ENCODE results near the gene MRPS27. TPM values are rescaled to one million over a fixed set of nuclear protein-coding genes. Genes with fewer than 3 reads are reported as not detected.

Gene MRPS27
- 119 and 127 TPM in 2 replicates for total RNA-seq (2014; rRNA removed; shearing (Covaris generic))

- peaks cover 2% of the 10 kb centered on the region for H3K36me3 ChIP-seq (replicated peaks; ENCODE audit: control insufficient read depth, insufficient read depth, low read length)
- peak within 1 kb of the TSS; percentile 90 for H3K4me3 ChIP-seq (ENCODE audit: insufficient read depth, low read depth, low read length)
- H3K27me3 ChIP-seq (ENCODE audit: control insufficient read depth, insufficient read depth, low read length) = no peaks in the 10 kb centered on the region
- peak; percentile 95 for DNase-seq
Observed at GRCh38 chr5:72319976-72320752, at the start of gene MRPS27, which contains the start of gene PTCD2. MRPS27 (minus strand) TSS chr5:72320240; CDS start chr5:72320221, 19 bp downstream. PTCD2 (plus strand) TSS chr5:72320373; CDS start chr5:72320383, 10 bp downstream.

GRCh38 chr5:72369711-72370110 lies 49.7 kb upstream of the MRPS27 start:
- no peaks in the 10 kb centered on the region for H3K27me3 ChIP-seq (ENCODE audit: control insufficient read depth, insufficient read depth, low read length)
- no peaks in the 10 kb centered on the region for H3K36me3 ChIP-seq (replicated peaks; ENCODE audit: control insufficient read depth, insufficient read depth, low read length)
- H3K4me3 ChIP-seq (ENCODE audit: insufficient read depth, low read depth, low read length) = no peak overlapping the region
- no peak for DNase-seq

DNA sequence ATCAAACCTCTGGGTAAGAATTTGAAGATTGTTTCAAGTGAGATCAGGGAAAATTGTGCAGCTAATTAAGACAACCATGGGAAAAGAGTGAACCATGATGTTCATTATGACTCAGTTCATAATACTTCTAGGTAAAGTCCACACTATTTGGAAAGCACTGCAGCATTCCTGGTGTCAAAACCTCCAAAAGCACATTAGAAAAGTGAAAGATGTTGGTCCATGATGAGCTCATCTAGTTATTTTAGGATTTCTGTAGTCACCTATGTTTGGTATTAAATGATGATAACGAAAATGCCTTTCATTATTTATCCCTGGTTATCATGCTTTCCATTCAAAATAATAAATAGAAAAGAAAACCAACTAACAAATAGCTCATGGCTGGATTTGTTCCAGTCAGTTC lies 49.3 kb upstream of the MRPS27 start:
- H3K27me3 ChIP-seq (ENCODE audit: control insufficient read depth, insufficient read depth, low read length) = no peaks in the 10 kb centered on the region
- no peaks in the 10 kb centered on the region for H3K36me3 ChIP-seq (replicated peaks; ENCODE audit: control insufficient read depth, insufficient read depth, low read length)
- no peak overlapping the region for H3K4me3 ChIP-seq (ENCODE audit: insufficient read depth, low read depth, low read length)
- no peak for DNase-seq

GRCh38 chr5:72368271-72368670 lies 48.2 kb upstream of the MRPS27 start:
- no peak for DNase-seq
- no peaks in the 10 kb centered on the region for H3K27me3 ChIP-seq (ENCODE audit: control insufficient read depth, insufficient read depth, low read length)
- H3K36me3 ChIP-seq (replicated peaks; ENCODE audit: control insufficient read depth, insufficient read depth, low read length) = no peaks in the 10 kb centered on the region
- no peak overlapping the region for H3K4me3 ChIP-seq (ENCODE audit: insufficient read depth, low read depth, low read length)

- Histone ChIP-seq H3K27me3 (ENCODE audit: control insufficient read depth, insufficient read depth, low read length) (no peaks in the 10 kb centered on the region), H3K36me3 (replicated peaks; ENCODE audit: control insufficient read depth, insufficient read depth, low read length) (peaks cover 2% of the 10 kb centered on the region; the same call in 1 of the 2 replicates), H3K4me3 (ENCODE audit: insufficient read depth, low read depth, low read length) (no peak overlapping the region)
- peak; percentile 28 for DNase-seq
Observed at GRCh38 chr5:72366324-72366976, 46.4 kb upstream of the MRPS27 start.

- peaks cover 2% of the 10 kb centered on the region for H3K36me3 ChIP-seq (replicated peaks; ENCODE audit: control insufficient read depth, insufficient read depth, low read length)
- no peaks in the 10 kb centered on the region for H3K27me3 ChIP-seq (ENCODE audit: control insufficient read depth, insufficient read depth, low read length)
- no peak overlapping the region for H3K4me3 ChIP-seq (ENCODE audit: insufficient read depth, low read depth, low read length)
- DNase-seq = no peak
Observed at GRCh38 chr5:72364951-72365350, 44.9 kb upstream of the MRPS27 start.

- H3K4me3 ChIP-seq (ENCODE audit: insufficient read depth, low read depth, low read length) = no peak overlapping the region
- H3K27me3 ChIP-seq (ENCODE audit: control insufficient read depth, insufficient read depth, low read length) = no peaks in the 10 kb centered on the region
- no peak for DNase-seq
- H3K36me3 ChIP-seq (replicated peaks; ENCODE audit: control insufficient read depth, insufficient read depth, low read length) = peaks cover 2% of the 10 kb centered on the region
Observed at GRCh38 chr5:72364171-72364570, 44.1 kb upstream of the MRPS27 start.

- H3K4me3 ChIP-seq (ENCODE audit: insufficient read depth, low read depth, low read length) = no peak overlapping the region
- no peak for DNase-seq
- H3K36me3 ChIP-seq (replicated peaks; ENCODE audit: control insufficient read depth, insufficient read depth, low read length) = peaks cover 3% of the 10 kb centered on the region
- H3K27me3 ChIP-seq (ENCODE audit: control insufficient read depth, insufficient read depth, low read length) = no peaks in the 10 kb centered on the region
Observed at GRCh38 chr5:72363166-72363802, 43.2 kb upstream of the MRPS27 start.

GRCh38 chr5:72359886-72360285 lies 39.8 kb upstream of the MRPS27 start:
- Histone ChIP-seq H3K36me3 (replicated peaks; ENCODE audit: control insufficient read depth, insufficient read depth, low read length) (peaks cover 4% of the 10 kb centered on the region), H3K27me3 (ENCODE audit: control insufficient read depth, insufficient read depth, low read length) (no peaks in the 10 kb centered on the region), H3K4me3 (ENCODE audit: insufficient read depth, low read depth, low read length) (no peak overlapping the region)
- DNase-seq = no peak

DNA sequence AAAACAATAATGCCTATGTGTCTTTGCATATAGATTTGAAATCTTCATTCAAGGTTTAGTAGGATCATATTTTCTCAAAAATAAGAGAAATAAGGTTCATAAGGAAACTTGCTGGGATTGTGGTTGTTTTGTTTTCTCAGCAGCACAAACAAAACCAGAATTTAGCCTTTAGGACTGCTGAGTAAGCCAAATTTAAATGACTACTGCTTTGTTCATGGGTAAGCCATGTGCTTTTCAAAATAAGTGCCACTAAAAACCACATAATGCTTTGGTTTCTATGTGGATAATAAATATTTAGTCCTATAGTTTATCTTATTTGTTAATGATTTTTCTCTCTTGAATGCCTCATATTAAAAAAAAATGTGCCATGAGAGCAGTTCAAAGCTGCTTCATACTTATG lies 38.9 kb upstream of the MRPS27 start:
- no peaks in the 10 kb centered on the region for H3K27me3 ChIP-seq (ENCODE audit: control insufficient read depth, insufficient read depth, low read length)

DNA sequence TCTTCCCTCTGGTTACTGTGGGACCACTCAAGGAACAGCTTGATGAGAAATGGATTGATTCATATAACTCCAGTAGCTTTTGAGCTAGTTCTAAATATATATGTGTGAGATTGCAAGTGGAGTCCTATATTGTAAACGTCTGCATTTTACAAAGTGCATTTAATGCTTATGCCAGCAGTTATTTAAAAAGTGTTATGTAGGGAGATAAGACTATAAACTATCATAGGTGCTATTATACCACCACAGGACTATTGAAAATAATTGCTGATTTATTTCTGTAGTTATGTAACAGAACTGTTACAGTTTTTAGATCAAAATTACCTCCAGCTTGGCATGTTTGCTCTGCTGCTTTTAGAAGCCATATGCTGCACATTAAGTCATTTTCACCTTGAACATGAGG lies 36.3 kb upstream of the MRPS27 start:
- Histone ChIP-seq H3K27me3 (ENCODE audit: control insufficient read depth, insufficient read depth, low read length) (no peaks in the 10 kb centered on the region), H3K4me3 (ENCODE audit: insufficient read depth, low read depth, low read length) (no peak overlapping the region), H3K36me3 (replicated peaks; ENCODE audit: control insufficient read depth, insufficient read depth, low read length) (peaks cover 3% of the 10 kb centered on the region; the same call in 1 of the 2 replicates)
- DNase-seq = no peak

More for the DNA sequence above, 38.9 kb upstream of the MRPS27 start:
- no peak for DNase-seq
- H3K36me3 ChIP-seq (replicated peaks; ENCODE audit: control insufficient read depth, insufficient read depth, low read length) = peaks cover 4% of the 10 kb centered on the region
- H3K4me3 ChIP-seq (ENCODE audit: insufficient read depth, low read depth, low read length) = no peak overlapping the region

DNA sequence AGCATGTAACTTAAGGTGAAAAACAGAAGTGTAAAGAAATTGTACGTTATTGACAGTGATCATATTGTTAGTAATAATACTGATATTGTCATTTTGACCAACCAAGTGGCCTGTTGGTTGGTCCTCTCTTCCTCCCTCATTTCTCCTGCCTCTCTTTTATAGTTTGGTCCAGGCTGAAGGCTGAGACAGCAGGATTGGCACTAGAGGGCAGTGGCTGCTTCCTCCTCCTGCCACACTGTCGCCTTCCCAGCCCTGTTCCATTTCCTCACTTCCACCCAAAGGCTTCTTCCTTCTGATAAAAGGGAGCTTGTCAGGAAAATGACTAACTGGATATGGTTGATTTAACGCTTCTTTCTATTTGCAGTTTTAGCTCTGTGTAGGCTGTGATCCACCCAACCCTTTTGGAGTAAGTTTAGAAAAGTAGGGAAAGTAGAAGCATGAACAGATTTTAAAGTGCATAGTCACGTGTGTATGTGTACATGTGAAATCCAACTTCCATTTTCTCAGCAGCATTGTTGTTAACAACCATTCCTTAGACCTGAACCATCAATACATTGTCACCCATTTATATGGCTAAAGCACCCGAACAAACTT lies 35.8 kb upstream of the MRPS27 start:
- peak; percentile 30 for DNase-seq
- Histone ChIP-seq H3K27me3 (ENCODE audit: control insufficient read depth, insufficient read depth, low read length) (no peaks in the 10 kb centered on the region), H3K36me3 (replicated peaks; ENCODE audit: control insufficient read depth, insufficient read depth, low read length) (peaks cover 3% of the 10 kb centered on the region; the same call in 1 of the 2 replicates), H3K4me3 (ENCODE audit: insufficient read depth, low read depth, low read length) (no peak overlapping the region)

DNA sequence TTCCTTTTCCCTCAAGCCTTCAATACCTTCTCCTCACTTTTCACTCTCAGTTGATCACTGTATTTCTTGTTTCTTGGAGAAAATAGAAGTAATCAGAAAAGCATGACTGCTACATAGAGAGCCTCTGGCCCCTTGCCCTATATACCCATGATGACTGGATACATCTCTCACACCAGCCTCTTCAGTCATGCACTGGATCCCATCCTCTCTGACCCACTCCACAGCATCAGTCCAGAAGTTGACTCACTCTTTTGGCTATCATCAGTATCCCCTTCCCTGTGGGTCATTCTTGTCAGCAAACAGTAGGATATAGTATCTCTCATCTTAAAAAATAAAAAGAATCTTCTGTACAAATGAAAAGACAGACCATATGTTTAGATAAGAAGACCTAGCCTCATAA lies 33.0 kb upstream of the MRPS27 start:
- H3K4me3 ChIP-seq (ENCODE audit: insufficient read depth, low read depth, low read length) = no peak overlapping the region
- H3K36me3 ChIP-seq (replicated peaks; ENCODE audit: control insufficient read depth, insufficient read depth, low read length) = no peaks in the 10 kb centered on the region
- no peaks in the 10 kb centered on the region for H3K27me3 ChIP-seq (ENCODE audit: control insufficient read depth, insufficient read depth, low read length)
- no peak for DNase-seq

GRCh38 chr5:72352616-72353015 lies 32.6 kb upstream of the MRPS27 start:
- no peaks in the 10 kb centered on the region for H3K27me3 ChIP-seq (ENCODE audit: control insufficient read depth, insufficient read depth, low read length)
- no peak for DNase-seq
- no peak overlapping the region for H3K4me3 ChIP-seq (ENCODE audit: insufficient read depth, low read depth, low read length)
- H3K36me3 ChIP-seq (replicated peaks; ENCODE audit: control insufficient read depth, insufficient read depth, low read length) = no peaks in the 10 kb centered on the region
